ENCODE results near the gene YWHAG. TPM values are rescaled to one million over a fixed set of nuclear protein-coding genes. Genes with fewer than 3 reads are reported as not detected.
A peak's percentile ranks its signal among the peaks of the same experiment; 100 is the strongest.
"Not testable (repeated sequence)": the region's sequence is repeated elsewhere in the genome, so short reads cannot be mapped to it uniquely, and the experiment has no call there.

YWHAG gene
- polyA plus RNA-seq, 6 donors from 2014 or later = 0.40 to 2.8 (median 2.2) TPM

DNA sequence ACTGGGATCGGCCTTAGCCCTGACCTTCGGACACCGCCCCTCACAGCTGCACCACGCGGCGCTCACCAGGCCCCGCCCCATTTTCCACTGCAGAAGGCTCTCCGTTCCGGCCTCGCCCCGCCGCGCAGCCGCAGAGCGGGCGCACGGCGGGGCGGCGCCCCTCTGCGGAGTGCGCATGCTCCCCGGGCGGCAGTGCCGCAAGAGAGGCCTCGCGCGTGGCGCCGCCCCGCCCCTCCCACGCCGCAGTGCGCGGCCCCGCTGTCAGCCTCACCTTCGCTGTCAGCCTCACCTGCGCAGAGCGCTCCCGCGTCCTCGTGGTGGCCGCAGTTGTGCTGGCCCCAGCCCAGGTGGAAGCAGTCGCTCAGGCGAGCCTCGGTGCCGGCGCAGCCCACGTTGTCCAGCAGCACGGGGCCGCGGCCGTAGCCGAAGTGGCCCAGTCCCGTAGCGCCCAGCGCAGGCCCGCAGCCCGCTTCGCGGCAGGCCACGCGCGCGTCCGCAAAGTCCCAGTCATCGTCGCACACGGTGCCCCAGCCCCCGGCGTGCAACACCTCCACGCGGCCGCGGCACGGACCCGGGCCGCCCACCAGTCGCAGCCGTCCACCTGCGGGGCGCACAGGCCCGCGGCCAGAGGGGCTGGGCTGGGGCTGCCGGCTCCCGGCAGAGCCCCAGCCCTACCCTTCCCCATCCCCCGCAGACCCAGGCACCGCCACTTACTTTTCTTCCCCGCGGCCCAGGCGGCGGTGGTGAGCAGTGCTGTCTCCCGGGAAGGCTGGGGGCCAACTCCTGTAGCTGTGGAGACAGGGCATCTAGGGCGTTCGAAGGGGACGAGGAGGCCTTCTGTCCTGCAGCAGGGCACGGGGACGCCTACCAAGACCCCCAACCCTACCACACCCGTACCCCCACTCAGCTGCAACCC, 34.6 kb upstream of the YWHAG start:
- DNase-seq (peak; percentile 87), ATAC-seq (ENCODE audit: low read depth in 2 of 2) (peak; percentile 83 to 84)
- Mint-ChIP-seq H3K27ac (peak overlapping the region; percentile 47 to 96 (median 93)), H3K36me3 (no peaks in the 10 kb centered on the region), H3K27me3 (no peaks in the 10 kb centered on the region), H3K4me1 (peaks cover 9 to 22% (median 13%) of the 10 kb centered on the region in 3 donors), H3K9me3 (no peaks in the 10 kb centered on the region), H3K4me3 (peak overlapping the region; percentile 77 to 95 (median 90))

DNA sequence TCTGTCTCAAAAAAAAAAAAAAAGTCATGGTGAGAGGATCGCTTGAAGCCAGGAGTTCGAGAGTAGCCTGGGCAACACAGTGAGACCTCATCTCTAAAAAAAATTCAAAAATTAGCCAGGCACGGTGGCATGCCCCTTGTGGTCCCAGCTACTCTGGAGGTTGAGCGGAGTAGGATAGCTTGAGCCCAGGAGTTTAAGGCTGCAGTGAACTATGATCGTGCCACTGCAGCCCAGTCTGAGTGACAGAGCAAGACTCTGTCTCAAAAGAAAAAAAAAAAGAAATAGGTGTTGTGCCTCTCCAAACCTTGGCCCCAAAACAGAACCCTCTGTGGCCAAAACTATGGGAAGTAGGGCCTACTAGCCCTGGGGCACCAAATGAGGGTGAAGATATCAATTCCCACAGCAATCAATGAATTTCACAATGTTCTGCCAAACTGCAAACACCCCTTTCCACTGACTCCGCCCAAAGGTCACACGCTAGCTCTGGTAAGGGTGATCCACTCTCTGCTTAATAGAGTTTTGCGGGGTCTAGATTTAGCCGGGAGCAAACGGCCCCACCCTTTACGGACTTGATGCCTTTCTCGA, 33.8 kb upstream of the YWHAG start:
- no peaks in the 10 kb centered on the region for H3K36me3 Mint-ChIP-seq
- ATAC-seq (ENCODE audit: low read depth in 2 of 2) (peak in 1 of 2 donors; percentile 46), DNase-seq (no peak)

DNA sequence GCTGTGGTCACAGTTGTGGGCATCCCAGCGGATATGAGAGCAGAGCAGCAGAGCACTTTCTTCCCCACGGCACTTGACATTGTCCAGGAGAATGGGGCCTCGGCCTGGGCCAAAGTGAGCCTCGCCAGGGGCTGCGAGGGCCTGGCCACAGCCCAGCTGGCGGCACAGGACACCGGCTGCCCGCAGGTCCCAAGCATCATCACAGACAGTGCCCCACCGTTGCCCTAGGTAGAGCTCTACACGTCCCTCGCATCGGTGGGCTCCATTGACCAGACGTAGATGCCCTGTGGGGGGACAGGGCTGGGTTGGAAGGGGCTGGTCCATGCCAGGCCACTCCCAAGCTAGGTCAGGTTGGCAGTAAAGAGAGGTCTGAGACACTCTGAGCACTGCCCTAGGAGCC, 31.3 kb upstream of the YWHAG start:
- no peaks in the 10 kb centered on the region for H3K9me3 Mint-ChIP-seq
- peak overlapping the region in 2 of 8 donors; percentile 63 to 66 for H3K4me3 Mint-ChIP-seq
- H3K27ac Mint-ChIP-seq = peak overlapping the region in 1 of 6 donors; percentile 22
- H3K27me3 Mint-ChIP-seq = no peaks in the 10 kb centered on the region
- no peaks in the 10 kb centered on the region for H3K36me3 Mint-ChIP-seq
- peaks cover 2 to 12% (median 6%) of the 10 kb centered on the region in 3 donors for H3K4me1 Mint-ChIP-seq
- ATAC-seq (ENCODE audit: low read depth in 2 of 2) (no peak), DNase-seq (no peak)

More for the DNA sequence above, 33.8 kb upstream of the YWHAG start:
- peak overlapping the region in 5 of 6 donors; percentile 54 to 96 (median 94) for H3K27ac Mint-ChIP-seq
- H3K9me3 Mint-ChIP-seq = no peaks in the 10 kb centered on the region
- H3K27me3 Mint-ChIP-seq = no peaks in the 10 kb centered on the region
- peaks cover 2 to 17% (median 7%) of the 10 kb centered on the region in 3 donors for H3K4me1 Mint-ChIP-seq
- peak overlapping the region; percentile 77 to 95 (median 90) for H3K4me3 Mint-ChIP-seq

DNA sequence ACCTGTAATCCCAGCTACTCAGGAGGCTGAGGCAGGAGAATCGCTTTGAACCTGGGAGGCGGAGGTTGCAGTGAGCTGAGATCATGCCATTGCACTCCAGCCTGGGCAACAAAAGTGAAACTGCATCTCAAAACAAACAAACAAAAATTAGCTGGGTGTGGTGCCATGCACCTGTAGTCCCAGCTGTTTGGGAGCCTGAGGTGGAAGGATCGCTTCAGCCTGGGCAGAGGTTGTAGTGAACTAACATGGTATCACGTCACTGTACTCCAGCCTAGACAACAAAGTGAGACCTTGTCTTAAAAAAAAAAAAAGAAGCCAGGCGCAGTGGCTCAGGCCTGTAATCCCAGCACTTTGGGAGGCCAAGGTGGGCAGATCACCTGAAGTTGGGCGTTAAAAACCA, 29.0 kb upstream of the YWHAG start:
- H3K27ac Mint-ChIP-seq; H3K4me3 Mint-ChIP-seq; H3K36me3 Mint-ChIP-seq; H3K27me3 Mint-ChIP-seq; H3K9me3 Mint-ChIP-seq; DNase-seq; ATAC-seq (ENCODE audit: low read depth in 2 of 2): not testable (repeated sequence)
- peaks cover under 1 to 10% (median 4%) of the 10 kb centered on the region in 3 donors for H3K4me1 Mint-ChIP-seq

DNA sequence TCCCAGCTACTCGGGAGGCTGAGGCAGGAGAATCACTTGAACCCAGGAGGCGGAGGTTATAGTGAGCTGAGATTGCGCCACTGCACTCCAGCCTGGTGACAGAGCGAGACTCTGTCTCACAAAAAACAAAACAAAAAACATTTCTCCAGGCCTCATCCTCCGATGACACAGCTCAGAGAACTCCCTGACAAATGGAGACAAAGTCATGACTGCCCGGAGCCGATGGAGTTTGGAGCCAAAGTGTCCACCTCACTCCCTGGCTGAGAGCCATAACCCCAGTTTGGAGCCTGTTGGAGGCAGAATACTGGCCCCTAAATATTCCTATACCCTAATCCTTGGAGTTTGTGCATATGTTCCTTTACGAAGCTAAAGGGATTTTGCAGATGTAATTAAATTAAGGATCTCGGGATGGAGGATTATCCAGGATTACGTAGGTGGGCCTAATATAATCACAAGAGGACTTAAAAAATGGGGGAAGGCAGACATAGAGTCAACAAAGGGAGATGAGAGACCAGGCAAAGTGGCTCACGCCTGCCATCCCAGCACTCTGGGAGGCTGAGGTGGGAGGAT, 28.0 kb upstream of the YWHAG start:
- H3K27ac Mint-ChIP-seq = no peak overlapping the region
- H3K4me1 Mint-ChIP-seq = no peaks in the 10 kb centered on the region
- H3K27me3 Mint-ChIP-seq = no peaks in the 10 kb centered on the region
- H3K9me3 Mint-ChIP-seq = no peaks in the 10 kb centered on the region
- no peak overlapping the region for H3K4me3 Mint-ChIP-seq
- H3K36me3 Mint-ChIP-seq = no peaks in the 10 kb centered on the region
- ATAC-seq (ENCODE audit: low read depth in 2 of 2) = no peak
- DNase-seq = no peak

DNA sequence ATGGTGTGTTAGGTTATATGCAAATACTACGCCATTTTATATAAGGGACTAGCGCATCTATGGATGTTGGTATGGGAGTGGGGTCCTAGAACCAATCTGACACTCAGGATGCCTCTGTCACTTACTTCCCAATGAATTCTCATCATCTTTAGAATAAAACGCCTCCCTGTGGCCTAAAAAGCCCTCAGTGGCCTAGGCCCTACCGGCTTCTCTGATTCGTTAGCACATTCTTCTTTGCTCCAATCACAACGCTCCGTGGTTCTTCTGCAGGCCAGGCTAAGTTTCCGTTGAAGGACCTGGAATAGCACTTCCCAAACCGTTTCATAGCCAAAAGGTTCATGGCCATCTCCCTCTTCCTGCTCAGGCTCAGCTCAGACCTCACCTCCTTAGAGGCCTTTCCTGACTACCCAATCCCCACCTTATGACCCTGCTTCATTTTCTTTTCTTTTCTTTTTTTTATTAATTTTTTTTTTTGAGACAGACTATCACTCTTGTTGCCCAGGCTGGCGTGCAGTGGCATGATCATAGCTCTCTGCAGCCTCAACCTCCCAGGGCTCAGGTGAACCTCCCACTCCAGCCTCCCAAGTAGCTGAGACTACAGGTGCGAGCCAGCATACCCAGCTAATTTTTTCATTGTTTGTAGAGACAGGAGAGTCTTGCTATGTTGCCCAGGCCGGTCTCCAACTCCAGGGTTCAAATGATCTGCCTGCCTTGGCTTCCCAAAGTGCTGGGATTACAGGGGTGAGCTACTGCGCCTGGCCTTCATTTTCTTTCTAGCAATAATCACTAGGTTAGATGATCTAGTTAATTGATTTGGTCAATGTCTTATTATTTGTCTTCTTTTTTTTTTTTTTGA, 24.5 kb upstream of the YWHAG start:
- no peaks in the 10 kb centered on the region for H3K36me3 Mint-ChIP-seq
- ATAC-seq (ENCODE audit: low read depth in 2 of 2) (no peak), DNase-seq (no peak)
- H3K27me3 Mint-ChIP-seq = no peaks in the 10 kb centered on the region
- H3K4me1 Mint-ChIP-seq = peaks cover 0 to 6% (median 3%) of the 10 kb centered on the region in 3 donors
- no peak overlapping the region for H3K4me3 Mint-ChIP-seq
- H3K27ac Mint-ChIP-seq = no peak overlapping the region
- H3K9me3 Mint-ChIP-seq = no peaks in the 10 kb centered on the region

DNA sequence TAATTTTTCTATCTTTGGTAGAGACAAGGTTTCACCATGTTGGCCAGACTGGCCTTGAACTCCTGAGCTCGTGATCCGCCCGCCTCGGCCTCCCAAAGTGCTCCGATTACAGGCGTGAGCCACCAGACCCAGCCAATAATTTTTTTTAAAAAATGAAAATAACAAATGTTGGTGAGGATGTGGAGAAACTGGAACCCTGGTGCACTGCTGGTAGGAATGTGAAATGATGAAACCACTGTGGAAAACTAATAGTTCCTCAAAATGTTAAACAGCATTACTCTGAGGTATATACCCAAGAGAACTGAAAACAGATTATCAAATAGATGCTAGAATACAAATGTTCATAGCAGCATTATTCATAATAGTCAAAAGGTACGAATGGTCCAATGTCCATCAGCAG, 23.0 kb upstream of the YWHAG start:
- Mint-ChIP-seq H3K27me3 (no peaks in the 10 kb centered on the region), H3K36me3 (no peaks in the 10 kb centered on the region), H3K27ac (no peak overlapping the region), H3K4me3 (peak overlapping the region in 1 of 8 donors; percentile 50), H3K4me1 (peaks cover 0 to 6% (median 3%) of the 10 kb centered on the region in 3 donors), H3K9me3 (no peaks in the 10 kb centered on the region)
- ATAC-seq (ENCODE audit: low read depth in 2 of 2) (no peak), DNase-seq (no peak)

DNA sequence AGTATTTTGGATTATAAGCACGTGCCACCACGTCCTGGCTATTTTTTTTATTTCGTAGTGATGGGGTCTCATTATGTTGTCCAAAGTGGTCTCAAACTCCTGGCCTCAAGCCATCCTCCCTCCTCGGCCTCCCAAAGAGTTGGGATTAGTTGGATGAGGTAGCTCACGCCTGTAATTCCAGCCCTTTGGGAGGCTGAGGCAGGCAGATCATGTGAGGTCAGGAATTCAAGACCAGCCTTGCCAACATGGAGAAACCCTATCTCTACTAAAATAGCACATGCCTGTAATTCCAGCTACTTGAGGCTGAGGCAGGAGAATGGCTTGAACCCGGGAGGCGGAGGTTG, 21.8 kb upstream of the YWHAG start:
- Mint-ChIP-seq H3K36me3 (no peaks in the 10 kb centered on the region), H3K27ac (peak overlapping the region in 2 of 6 donors; percentile 10 to 58), H3K4me1 (peaks cover 0 to 6% (median 3%) of the 10 kb centered on the region in 3 donors), H3K9me3 (no peaks in the 10 kb centered on the region), H3K4me3 (peak overlapping the region; percentile 67 to 90 (median 82)), H3K27me3 (no peaks in the 10 kb centered on the region)
- ATAC-seq (ENCODE audit: low read depth in 2 of 2) (no peak), DNase-seq (no peak)

DNA sequence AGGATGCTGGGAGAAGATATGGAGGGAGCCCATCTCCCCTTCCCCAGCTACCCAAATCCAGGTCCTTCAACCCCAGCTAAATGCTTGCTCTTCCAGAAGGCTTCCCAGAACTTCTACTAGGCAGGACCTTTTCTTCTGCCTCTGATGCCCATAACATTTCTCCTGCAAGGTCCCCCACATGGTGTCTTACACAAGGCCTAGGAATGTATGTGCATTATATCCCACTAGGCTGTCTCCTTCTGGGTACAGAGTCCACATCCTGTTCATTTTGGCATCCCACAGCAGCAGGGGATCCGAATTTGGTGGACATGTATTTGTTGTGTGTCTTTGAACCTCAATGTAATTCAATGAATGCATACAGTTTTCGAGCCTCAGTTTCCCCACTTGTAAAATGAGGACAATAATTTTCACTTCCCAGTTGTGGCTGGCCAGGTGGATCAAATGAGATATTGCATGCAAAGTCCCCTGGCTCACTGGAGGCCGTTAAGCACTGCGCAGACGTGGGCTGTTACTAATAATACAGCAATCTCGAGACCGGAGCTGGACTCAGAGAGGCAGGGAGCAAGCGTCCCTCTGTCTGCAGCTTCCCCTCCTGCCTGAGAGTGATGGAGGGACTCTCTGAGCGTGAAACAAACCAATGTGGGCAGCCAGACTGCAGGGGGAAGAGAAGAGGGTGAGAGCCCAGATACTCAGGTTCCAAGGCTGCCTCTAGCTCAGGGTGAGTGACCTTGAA, 18.6 kb upstream of the YWHAG start:
- peaks cover 0 to 30% (median 13%) of the 10 kb centered on the region in 3 donors for H3K27me3 Mint-ChIP-seq
- H3K27ac Mint-ChIP-seq = no peak overlapping the region
- ATAC-seq (ENCODE audit: low read depth in 2 of 2) (no peak), DNase-seq (no peak)
- H3K4me3 Mint-ChIP-seq = peak overlapping the region in 1 of 8 donors; percentile 59
- H3K9me3 Mint-ChIP-seq = peaks cover 0 to 2% (median 0%) of the 10 kb centered on the region in 7 donors
- H3K4me1 Mint-ChIP-seq = peaks cover 0 to 6% (median 3%) of the 10 kb centered on the region in 3 donors
- H3K36me3 Mint-ChIP-seq = no peaks in the 10 kb centered on the region

DNA sequence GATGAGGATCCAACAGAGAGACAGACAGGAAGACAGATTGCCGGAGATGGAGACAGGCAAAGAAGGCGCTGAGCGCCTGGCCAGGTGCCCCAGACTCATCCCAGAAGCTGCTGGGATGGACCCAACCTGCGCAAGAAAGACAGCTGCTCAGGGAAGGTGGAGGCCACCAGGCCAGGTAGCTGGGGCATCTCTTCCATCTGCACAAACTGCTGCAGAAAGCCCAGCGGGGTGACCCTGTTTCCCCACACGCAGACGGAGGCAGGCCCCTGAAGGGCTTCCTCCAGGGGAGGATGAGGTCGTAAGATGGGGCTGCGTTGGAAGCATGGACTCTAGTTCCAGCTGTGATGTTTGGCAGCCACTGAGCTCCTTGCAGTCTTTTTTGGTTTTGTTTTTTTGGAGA, 16.5 kb upstream of the YWHAG start:
- ATAC-seq (ENCODE audit: low read depth in 2 of 2) (no peak), DNase-seq (no peak)
- Mint-ChIP-seq H3K4me1 (peaks cover 0 to 2% (median under 1%) of the 10 kb centered on the region in 3 donors), H3K27me3 (peaks cover 0 to 35% (median 22%) of the 10 kb centered on the region in 3 donors), H3K27ac (no peak overlapping the region), H3K9me3 (peaks cover 0 to 2% (median 0%) of the 10 kb centered on the region in 7 donors), H3K36me3 (no peaks in the 10 kb centered on the region), H3K4me3 (no peak overlapping the region)

DNA sequence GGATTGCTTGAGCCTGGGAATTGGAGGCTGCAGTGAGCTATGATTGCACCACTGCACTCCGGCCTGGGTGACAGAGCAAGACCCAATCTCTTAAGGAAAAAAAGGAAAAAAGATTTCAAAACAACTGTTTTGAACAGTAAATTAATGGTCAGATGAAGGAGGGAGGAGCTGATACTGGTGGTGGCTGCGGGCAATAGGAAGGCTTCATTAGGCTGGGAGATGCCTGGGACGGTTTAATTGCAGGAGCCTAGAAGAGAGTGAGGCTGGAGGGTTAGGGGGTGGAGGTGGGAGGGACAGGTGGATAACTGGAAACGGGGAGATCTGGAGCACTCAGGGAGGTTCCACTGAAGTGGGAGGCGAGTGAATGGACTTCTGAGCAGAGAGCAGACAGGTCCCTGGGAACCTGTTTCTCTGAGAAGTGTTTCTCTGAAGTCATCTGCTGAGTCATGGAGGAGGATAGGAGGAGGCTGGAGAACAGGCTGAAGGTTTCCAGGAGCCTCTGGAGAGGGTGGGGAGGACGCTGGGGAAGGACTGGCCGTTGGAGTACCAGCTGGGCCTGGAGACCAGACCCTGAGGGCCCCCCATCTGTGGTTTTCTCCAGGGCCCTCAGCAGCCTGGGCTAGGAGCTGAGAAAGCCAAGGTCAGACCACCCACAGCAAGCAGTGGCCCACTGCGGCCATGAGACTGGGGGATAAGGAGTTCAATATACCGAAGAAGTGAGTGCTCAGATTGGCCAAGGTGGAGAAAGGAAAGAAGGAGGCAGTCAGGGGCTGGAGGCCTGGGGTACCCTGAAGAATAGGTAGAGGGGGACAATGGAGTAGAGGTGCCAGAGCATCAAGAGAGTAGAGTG, 14.4 kb upstream of the YWHAG start:
- ATAC-seq (ENCODE audit: low read depth in 2 of 2) (no peak), DNase-seq (no peak)
- Mint-ChIP-seq H3K27ac (no peak overlapping the region), H3K9me3 (peaks cover 0 to 2% (median 0%) of the 10 kb centered on the region in 7 donors), H3K36me3 (no peaks in the 10 kb centered on the region), H3K4me3 (peak overlapping the region in 1 of 8 donors; percentile 79), H3K27me3 (peaks cover 0 to 35% (median 28%) of the 10 kb centered on the region in 3 donors), H3K4me1 (no peaks in the 10 kb centered on the region)

DNA sequence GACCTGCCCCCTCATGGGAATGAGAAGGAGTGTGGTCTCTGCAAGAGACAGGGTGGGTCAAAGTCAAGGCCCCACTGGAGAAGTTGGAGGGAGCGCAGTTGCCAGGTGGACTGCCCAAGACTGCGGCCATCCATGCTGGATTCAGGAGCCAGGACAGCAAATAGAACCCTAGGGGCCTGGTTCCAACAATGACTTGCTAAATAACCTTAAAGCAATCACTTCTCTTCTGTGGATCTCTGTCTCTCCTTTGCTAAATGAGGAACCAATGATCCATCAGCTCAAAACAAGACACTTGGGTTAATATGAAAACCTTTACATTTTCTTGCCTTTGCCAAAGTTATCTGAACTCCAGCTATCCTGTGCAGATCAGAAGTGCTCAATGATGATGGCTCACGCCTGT, 12.6 kb upstream of the YWHAG start:
- DNase-seq (no peak), ATAC-seq (ENCODE audit: low read depth in 2 of 2) (no peak)
- no peaks in the 10 kb centered on the region for H3K36me3 Mint-ChIP-seq
- no peak overlapping the region for H3K27ac Mint-ChIP-seq
- H3K4me1 Mint-ChIP-seq = no peaks in the 10 kb centered on the region
- peaks cover 0 to 35% (median 28%) of the 10 kb centered on the region in 3 donors for H3K27me3 Mint-ChIP-seq
- H3K9me3 Mint-ChIP-seq = peaks cover 0 to 2% (median 0%) of the 10 kb centered on the region in 7 donors
- H3K4me3 Mint-ChIP-seq = peak overlapping the region in 1 of 8 donors; percentile 25

All from naive B cell (primary cell).